Activated CD4-positive, alpha-beta T cell treated with anti-CD3 and anti-CD28 coated beads, Interleukin-2, Interleukin-4, amounts not matched to agents 100 ng/mL and 50 ng/mL, durations not matched to agents 16 hours and 8 hours (primary cell): ENCODE results near the gene KIAA1191.

Experiments
- DNase-seq: peaks from one replicate; pipeline ENCODE4 v3.0.0-alpha.2; 2020; ENCODE audit warnings: low spot score

KIAA1191 gene

GRCh38 chr5:176365351-176366231, 4.0 kb upstream of the KIAA1191 start, which contains the start of gene ARL10:
TSS of gene ARL10 (plus strand) at chr5:176365487. CDS start at chr5:176365564, 77 bp downstream.
- DNase-seq: peak; percentile 49

- DNase-seq: no peak
Measured at GRCh38 chr5:176364765-176365350, 3.3 kb upstream of the KIAA1191 start.

GRCh38 chr5:176362233-176362490, 598 bp upstream of the KIAA1191 start:
- no peak for DNase-seq

GRCh38 chr5:176360894-176361436, 599 bp downstream of the KIAA1191 start:
- DNase-seq: no peak

GRCh38 chr5:176359658-176360057, 1.9 kb downstream of the KIAA1191 start:
- no peak for DNase-seq

- no peak for DNase-seq
Measured at GRCh38 chr5:176356179-176356566, 5.4 kb downstream of the KIAA1191 start.

GRCh38 chr5:176355400-176356178, 6.0 kb downstream of the KIAA1191 start:
- DNase-seq: no peak

- DNase-seq: no peak
Measured at GRCh38 chr5:176353533-176353932, 8.0 kb downstream of the KIAA1191 start.

- no peak for DNase-seq
Measured at GRCh38 chr5:176352116-176352878, 9.3 kb downstream of the KIAA1191 start.

GRCh38 chr5:176350416-176350815, 11.1 kb downstream of the KIAA1191 start:
- no peak for DNase-seq

- DNase-seq: no peak
Measured at GRCh38 chr5:176342766-176343458, 18.7 kb downstream of the KIAA1191 start.

- DNase-seq: no peak
Measured at GRCh38 chr5:176342158-176342483, 19.4 kb downstream of the KIAA1191 start.

GRCh38 chr5:176341325-176342157, 20.0 kb downstream of the KIAA1191 start:
- DNase-seq: no peak

GRCh38 chr5:176339304-176339703, 22.3 kb downstream of the KIAA1191 start:
- DNase-seq: no peak

GRCh38 chr5:176337913-176338312, 23.7 kb downstream of the KIAA1191 start:
- DNase-seq: no peak

- no peak for DNase-seq
Measured at GRCh38 chr5:176334031-176334770, 27.4 kb downstream of the KIAA1191 start.

GRCh38 chr5:176320577-176320976, 41.0 kb downstream of the KIAA1191 start:
- no peak for DNase-seq

- DNase-seq: no peak
Measured at GRCh38 chr5:176319827-176320554, 41.6 kb downstream of the KIAA1191 start.
